ENCODE results near the gene SEC14L1. TPM values are rescaled to one million over a fixed set of nuclear protein-coding genes. Genes with fewer than 3 reads are reported as not detected.

SEC14L1 gene
- total RNA-seq, 1 experiment from 2014 or later, result 78.6 TPM

GRCh38 chr17:77233127-77233526 lies 92.4 kb downstream of the SEC14L1 start:
- POLR2A ChIA-PET (ENCODE audit: low non-redundant PET), result no interaction called here
- no peaks in the 10 kb centered on the region for H3K27me3 ChIP-seq (replicated peaks; ENCODE audit: insufficient read depth, low read depth, low read length, poor library complexity)
- intact Hi-C loops (cut with micrococcal nuclease; ENCODE audit: unreplicated experiment), result no loop called here
- no peaks in the 10 kb centered on the region for H3K9me3 ChIP-seq (ENCODE audit: low read depth, low read length, poor library complexity, severe bottlenecking)
- no peak for TF ChIP-seq CTCF (conservative IDR thresholded peaks at IDR 0.05; ENCODE audit: low read depth, low read length)
- no peak for TF ChIP-seq EZH2 (IDR thresholded peaks at IDR 0.05; ENCODE audit: borderline replicate concordance, low read depth, low read length, poor library complexity, severe bottlenecking)
- H3K27ac ChIP-seq (ENCODE audit: low read depth, low read length, poor library complexity, severe bottlenecking), result peak overlapping the region; percentile 99
- no peaks in the 10 kb centered on the region for H3K36me3 ChIP-seq (ENCODE audit: insufficient read depth, low read length, poor library complexity, severe bottlenecking)
- BruUV-seq (replicated peaks), result no TSS peak
- no peak for DNase-seq (ENCODE audit: low spot score)
- CTCF ChIA-PET, result no interaction called here
- peaks cover 37% of the 10 kb centered on the region for H3K4me1 ChIP-seq (ENCODE audit: insufficient read depth, low read length, poor library complexity, severe bottlenecking)
- H3K4me3 ChIP-seq (ENCODE audit: low read depth, low read length, poor library complexity, severe bottlenecking), result no peak overlapping the region

GRCh38 chr17:77233635-77234334 lies 93.0 kb downstream of the SEC14L1 start:
- BruUV-seq (replicated peaks), result no TSS peak
- peak; percentile 37 for DNase-seq (ENCODE audit: low spot score)
- Histone ChIP-seq H3K36me3 (ENCODE audit: insufficient read depth, low read length, poor library complexity, severe bottlenecking) (no peaks in the 10 kb centered on the region), H3K27ac (ENCODE audit: low read depth, low read length, poor library complexity, severe bottlenecking) (peak overlapping the region; percentile 99), H3K4me3 (ENCODE audit: low read depth, low read length, poor library complexity, severe bottlenecking) (no peak overlapping the region), H3K4me1 (ENCODE audit: insufficient read depth, low read length, poor library complexity, severe bottlenecking) (peaks cover 31% of the 10 kb centered on the region), H3K9me3 (ENCODE audit: low read depth, low read length, poor library complexity, severe bottlenecking) (no peaks in the 10 kb centered on the region), H3K27me3 (replicated peaks; ENCODE audit: insufficient read depth, low read depth, low read length, poor library complexity) (no peaks in the 10 kb centered on the region)
- POLR2A ChIA-PET (ENCODE audit: low non-redundant PET), result no interaction called here
- CTCF ChIA-PET, result no interaction called here
- intact Hi-C loops (cut with micrococcal nuclease; ENCODE audit: unreplicated experiment), result no loop called here
- TF ChIP-seq EZH2 (IDR thresholded peaks at IDR 0.05; ENCODE audit: borderline replicate concordance, low read depth, low read length, poor library complexity, severe bottlenecking), result no peak
- TF ChIP-seq CTCF (conservative IDR thresholded peaks at IDR 0.05; ENCODE audit: low read depth, low read length), result no peak

- Histone ChIP-seq H3K9me3 (ENCODE audit: low read depth, low read length, poor library complexity, severe bottlenecking) (no peaks in the 10 kb centered on the region), H3K27me3 (replicated peaks; ENCODE audit: insufficient read depth, low read depth, low read length, poor library complexity) (no peaks in the 10 kb centered on the region), H3K4me1 (ENCODE audit: insufficient read depth, low read length, poor library complexity, severe bottlenecking) (peaks cover 31% of the 10 kb centered on the region), H3K36me3 (ENCODE audit: insufficient read depth, low read length, poor library complexity, severe bottlenecking) (no peaks in the 10 kb centered on the region), H3K4me3 (ENCODE audit: low read depth, low read length, poor library complexity, severe bottlenecking) (no peak overlapping the region), H3K27ac (ENCODE audit: low read depth, low read length, poor library complexity, severe bottlenecking) (peak overlapping the region; percentile 99)
- no peak for DNase-seq (ENCODE audit: low spot score)
- TF ChIP-seq EZH2 (IDR thresholded peaks at IDR 0.05; ENCODE audit: borderline replicate concordance, low read depth, low read length, poor library complexity, severe bottlenecking) (no peak), CTCF (conservative IDR thresholded peaks at IDR 0.05; ENCODE audit: low read depth, low read length) (no peak)
- ChIA-PET CTCF (interaction anchor here (1.1 kb wide), 1 partner anchor 87 kb away, joined by 3 read pairs; no protein-coding TSS in a partner anchor), POLR2A (ENCODE audit: low non-redundant PET) (no interaction called here)
- no TSS peak for BruUV-seq (replicated peaks)
- intact Hi-C loops (cut with micrococcal nuclease; ENCODE audit: unreplicated experiment), result no loop called here
Measured at GRCh38 chr17:77234695-77235094, 93.9 kb downstream of the SEC14L1 start.

Data from A673 (cell line).